ENCODE results near the gene LARGE1. TPM values are rescaled to one million over a fixed set of nuclear protein-coding genes. Genes with fewer than 3 reads are reported as not detected.

LARGE1 gene
- total and polyA plus RNA-seq, 2 of the 13 experiments (the other 11 are each of a cell fraction or from before 2014, with no cell fraction given), result 8.4 to 11.0 TPM

- TF ChIP-seq NRL (CRISPR knock-in tag; IDR thresholded peaks at IDR 0.05; ENCODE audit: borderline replicate concordance) (no peak), LCORL (IDR thresholded peaks at IDR 0.05) (no peak), LCORL (CRISPR knock-in tag; IDR thresholded peaks at IDR 0.05) (0 out of 2 replicates have a peak, but pooled peaks have one; percentile 24), ZFX (CRISPR knock-in tag; IDR thresholded peaks at IDR 0.05; ENCODE audit: low read depth) (no peak), ZNF615 (CRISPR knock-in tag; IDR thresholded peaks at IDR 0.05; ENCODE audit: borderline replicate concordance) (no peak), ARNTL (CRISPR knock-in tag; IDR thresholded peaks at IDR 0.05) (no peak), ZNF883 (CRISPR knock-in tag; IDR thresholded peaks at IDR 0.05; ENCODE audit: not compliant biosample characterization) (peak; percentile 30), MTERF4 (CRISPR knock-in tag; IDR thresholded peaks at IDR 0.05) (no peak), BRF2 (CRISPR knock-in tag; IDR thresholded peaks at IDR 0.05) (no peak), LRRFIP1 (CRISPR knock-in tag; conservative IDR thresholded peaks at IDR 0.05) (no peak), PRDM10 (CRISPR knock-in tag; IDR thresholded peaks at IDR 0.05; ENCODE audit: low read depth) (no peak), UBTF (CRISPR knock-in tag; IDR thresholded peaks at IDR 0.05) (no peak), HOMEZ (CRISPR knock-in tag; IDR thresholded peaks at IDR 0.05; ENCODE audit: low read depth) (no peak), ZBTB44 (CRISPR knock-in tag; IDR thresholded peaks at IDR 0.05) (no peak), ZMYM4 (CRISPR knock-in tag; IDR thresholded peaks at IDR 0.05) (peak; percentile 77)
These were observed 618.2 kb downstream of the LARGE1 start (continued) for GRCh38 chr22:33302049-33302545.
